HCEC 1CT (cell line): ENCODE results near the gene DEFB124.
A peak's percentile ranks its signal among the peaks of the same experiment; 100 is the strongest.
"Not testable (repeated sequence)": the region's sequence is repeated elsewhere in the genome, so short reads cannot be mapped to it uniquely, and the experiment has no call there.

Experiments
- DNase-seq: peaks from one replicate; pipeline ENCODE4 v3.0.0-alpha.2; 2017

Gene DEFB124

GRCh38 chr20:31474758-31475427, at the start of gene DEFB124, which contains the start of gene REM1:
Gene DEFB124, minus strand, starts transcription at chr20:31475127. Its CDS starts 2,114 bp downstream, at chr20:31473013.
Gene REM1, plus strand, starts transcription at chr20:31475288. Its CDS starts 1,158 bp downstream, at chr20:31476446.
- DNase-seq, result no peak

GRCh38 chr20:31523361-31524283, 48.7 kb upstream of the DEFB124 start:
- no peak for DNase-seq

GRCh38 chr20:31522731-31523130, 47.8 kb upstream of the DEFB124 start:
- no peak for DNase-seq

GRCh38 chr20:31521267-31521666, 46.3 kb upstream of the DEFB124 start:
- DNase-seq, result not testable (repeated sequence)

- DNase-seq, result peak; percentile 61
Observed at GRCh38 chr20:31517373-31517772, 42.4 kb upstream of the DEFB124 start.

GRCh38 chr20:31516651-31517050, 41.7 kb upstream of the DEFB124 start:
- no peak for DNase-seq

GRCh38 chr20:31516166-31516565, 41.2 kb upstream of the DEFB124 start:
- DNase-seq, result no peak

- no peak for DNase-seq
Observed at GRCh38 chr20:31515775-31516107, 40.8 kb upstream of the DEFB124 start.

- no peak for DNase-seq
Observed at GRCh38 chr20:31515072-31515774, 40.3 kb upstream of the DEFB124 start.

- peak; percentile 89 for DNase-seq
Observed at GRCh38 chr20:31514154-31515071, 39.5 kb upstream of the DEFB124 start, which contains the start of gene HM13. Gene HM13, plus strand, starts transcription at chr20:31514442. Its CDS starts 110 bp downstream, at chr20:31514552.

GRCh38 chr20:31508517-31509244, 33.8 kb upstream of the DEFB124 start:
- no peak for DNase-seq

- DNase-seq, result no peak
Observed at GRCh38 chr20:31505903-31506302, 31.0 kb upstream of the DEFB124 start.

- DNase-seq, result peak; percentile 54
Observed at GRCh38 chr20:31502884-31503673, 28.2 kb upstream of the DEFB124 start.

GRCh38 chr20:31500527-31500926, 25.6 kb upstream of the DEFB124 start:
- no peak for DNase-seq

- DNase-seq, result peak; percentile 37
Observed at GRCh38 chr20:31497838-31498540, 23.1 kb upstream of the DEFB124 start.

GRCh38 chr20:31496761-31497295, 21.9 kb upstream of the DEFB124 start:
- DNase-seq, result no peak

- DNase-seq, result peak; percentile 50
Observed at GRCh38 chr20:31494131-31494530, 19.2 kb upstream of the DEFB124 start.

- DNase-seq, result no peak
Observed at GRCh38 chr20:31490752-31491151, 15.8 kb upstream of the DEFB124 start.

- DNase-seq, result no peak
Observed at GRCh38 chr20:31489152-31489551, 14.2 kb upstream of the DEFB124 start.

- DNase-seq, result no peak
Observed at GRCh38 chr20:31488115-31488514, 13.2 kb upstream of the DEFB124 start.
